ENCODE results near the gene LRCH1. TPM values are rescaled to one million over a fixed set of nuclear protein-coding genes. Genes with fewer than 3 reads are reported as not detected.

Gene LRCH1
- total RNA-seq, 1 experiment from 2014 or later, result 11.8 TPM

GRCh38 chr13:46561286-46561685 lies 8.3 kb downstream of the LRCH1 start:
- no peak for TF ChIP-seq RORB (CRISPR knock-in tag; IDR thresholded peaks at IDR 0.05)
- no peak for TF ChIP-seq SOX15 (CRISPR knock-in tag; IDR thresholded peaks at IDR 0.05)
- TF ChIP-seq ZNF219 (CRISPR knock-in tag; IDR thresholded peaks at IDR 0.05; ENCODE audit: borderline replicate concordance), result no peak
- no peak for TF ChIP-seq GABPB1 (CRISPR knock-in tag; IDR thresholded peaks at IDR 0.05)
- TF ChIP-seq SMAD3 (CRISPR knock-in tag; IDR thresholded peaks at IDR 0.05; ENCODE audit: borderline replicate concordance), result no peak
- TF ChIP-seq PRRX2 (CRISPR knock-in tag; IDR thresholded peaks at IDR 0.05), result no peak
- no peak for TF ChIP-seq ATF3 (CRISPR knock-in tag; conservative IDR thresholded peaks at IDR 0.05)
- no peak for TF ChIP-seq SMAD4 (CRISPR knock-in tag; IDR thresholded peaks at IDR 0.05)
- DNase-seq (ENCODE audit: low spot score) (no peak), ATAC-seq (no peak)
- Mint-ChIP-seq H3K4me3 (no peak overlapping the region), H3K9me3 (no peaks in the 10 kb centered on the region), H3K36me3 (no peaks in the 10 kb centered on the region), H3K27ac (no peak overlapping the region), H3K27me3 (ENCODE audit: low read depth) (no peaks in the 10 kb centered on the region), H3K4me1 (peaks cover 10% of the 10 kb centered on the region)
- POLR2A ChIA-PET, result no interaction called here
- CTCF ChIA-PET, result interaction anchor here (0.9 kb wide), 1 partner anchor 25 kb away, joined by 4 read pairs; no protein-coding TSS in a partner anchor

GRCh38 chr13:46561691-46562090 lies 8.7 kb downstream of the LRCH1 start:
- H3K4me3 Mint-ChIP-seq, result no peak overlapping the region
- DNase-seq (ENCODE audit: low spot score) (no peak), ATAC-seq (no peak)
- no peaks in the 10 kb centered on the region for H3K9me3 Mint-ChIP-seq
- POLR2A ChIA-PET, result no interaction called here
- H3K27me3 Mint-ChIP-seq (ENCODE audit: low read depth), result no peaks in the 10 kb centered on the region
- H3K27ac Mint-ChIP-seq, result no peak overlapping the region
- TF ChIP-seq TCF7 (CRISPR knock-in tag; IDR thresholded peaks at IDR 0.05; ENCODE audit: low read depth), result no peak
- no peak for TF ChIP-seq ZNF317 (CRISPR knock-in tag; IDR thresholded peaks at IDR 0.05; ENCODE audit: borderline replicate concordance, low read depth)
- no peak for TF ChIP-seq ZNF219 (CRISPR knock-in tag; IDR thresholded peaks at IDR 0.05; ENCODE audit: borderline replicate concordance)
- TF ChIP-seq TEAD1 (CRISPR knock-in tag; IDR thresholded peaks at IDR 0.05), result no peak
- no peak for TF ChIP-seq SMAD4 (CRISPR knock-in tag; IDR thresholded peaks at IDR 0.05)
- TF ChIP-seq NR1H2 (CRISPR knock-in tag; IDR thresholded peaks at IDR 0.05), result no peak
- no peak for TF ChIP-seq PRDM15 (CRISPR knock-in tag; IDR thresholded peaks at IDR 0.05)
- no peak for TF ChIP-seq AR (CRISPR knock-in tag; IDR thresholded peaks at IDR 0.05)
- TF ChIP-seq, protein P1, sequence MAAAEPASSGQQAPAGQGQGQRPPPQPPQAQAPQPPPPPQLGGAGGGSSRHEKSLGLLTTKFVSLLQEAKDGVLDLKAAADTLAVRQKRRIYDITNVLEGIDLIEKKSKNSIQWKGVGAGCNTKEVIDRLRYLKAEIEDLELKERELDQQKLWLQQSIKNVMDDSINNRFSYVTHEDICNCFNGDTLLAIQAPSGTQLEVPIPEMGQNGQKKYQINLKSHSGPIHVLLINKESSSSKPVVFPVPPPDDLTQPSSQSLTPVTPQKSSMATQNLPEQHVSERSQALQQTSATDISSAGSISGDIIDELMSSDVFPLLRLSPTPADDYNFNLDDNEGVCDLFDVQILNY (CRISPR knock-in tag; IDR thresholded peaks at IDR 0.05), result no peak
- no peak for TF ChIP-seq ERG (CRISPR knock-in tag; IDR thresholded peaks at IDR 0.05)
- TF ChIP-seq, protein P2, sequence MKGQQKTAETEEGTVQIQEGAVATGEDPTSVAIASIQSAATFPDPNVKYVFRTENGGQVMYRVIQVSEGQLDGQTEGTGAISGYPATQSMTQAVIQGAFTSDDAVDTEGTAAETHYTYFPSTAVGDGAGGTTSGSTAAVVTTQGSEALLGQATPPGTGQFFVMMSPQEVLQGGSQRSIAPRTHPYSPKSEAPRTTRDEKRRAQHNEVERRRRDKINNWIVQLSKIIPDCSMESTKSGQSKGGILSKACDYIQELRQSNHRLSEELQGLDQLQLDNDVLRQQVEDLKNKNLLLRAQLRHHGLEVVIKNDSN (CRISPR knock-in tag; IDR thresholded peaks at IDR 0.05), result no peak
- TF ChIP-seq, protein P3, sequence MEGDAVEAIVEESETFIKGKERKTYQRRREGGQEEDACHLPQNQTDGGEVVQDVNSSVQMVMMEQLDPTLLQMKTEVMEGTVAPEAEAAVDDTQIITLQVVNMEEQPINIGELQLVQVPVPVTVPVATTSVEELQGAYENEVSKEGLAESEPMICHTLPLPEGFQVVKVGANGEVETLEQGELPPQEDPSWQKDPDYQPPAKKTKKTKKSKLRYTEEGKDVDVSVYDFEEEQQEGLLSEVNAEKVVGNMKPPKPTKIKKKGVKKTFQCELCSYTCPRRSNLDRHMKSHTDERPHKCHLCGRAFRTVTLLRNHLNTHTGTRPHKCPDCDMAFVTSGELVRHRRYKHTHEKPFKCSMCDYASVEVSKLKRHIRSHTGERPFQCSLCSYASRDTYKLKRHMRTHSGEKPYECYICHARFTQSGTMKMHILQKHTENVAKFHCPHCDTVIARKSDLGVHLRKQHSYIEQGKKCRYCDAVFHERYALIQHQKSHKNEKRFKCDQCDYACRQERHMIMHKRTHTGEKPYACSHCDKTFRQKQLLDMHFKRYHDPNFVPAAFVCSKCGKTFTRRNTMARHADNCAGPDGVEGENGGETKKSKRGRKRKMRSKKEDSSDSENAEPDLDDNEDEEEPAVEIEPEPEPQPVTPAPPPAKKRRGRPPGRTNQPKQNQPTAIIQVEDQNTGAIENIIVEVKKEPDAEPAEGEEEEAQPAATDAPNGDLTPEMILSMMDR (IDR thresholded peaks at IDR 0.05), result no peak
- no peak for TF ChIP-seq ELF4 (CRISPR knock-in tag; IDR thresholded peaks at IDR 0.05; ENCODE audit: low read depth)
- TF ChIP-seq ZMAT4 (CRISPR knock-in tag; IDR thresholded peaks at IDR 0.05), result no peak
- TF ChIP-seq ZNF425 (CRISPR knock-in tag; conservative IDR thresholded peaks at IDR 0.05), result no peak
- H3K36me3 Mint-ChIP-seq, result no peaks in the 10 kb centered on the region
- CTCF ChIA-PET, result no interaction called here
- H3K4me1 Mint-ChIP-seq, result peaks cover 12% of the 10 kb centered on the region
